ENCODE data around the gene ADGRA1.

Gene ADGRA1

DNA sequence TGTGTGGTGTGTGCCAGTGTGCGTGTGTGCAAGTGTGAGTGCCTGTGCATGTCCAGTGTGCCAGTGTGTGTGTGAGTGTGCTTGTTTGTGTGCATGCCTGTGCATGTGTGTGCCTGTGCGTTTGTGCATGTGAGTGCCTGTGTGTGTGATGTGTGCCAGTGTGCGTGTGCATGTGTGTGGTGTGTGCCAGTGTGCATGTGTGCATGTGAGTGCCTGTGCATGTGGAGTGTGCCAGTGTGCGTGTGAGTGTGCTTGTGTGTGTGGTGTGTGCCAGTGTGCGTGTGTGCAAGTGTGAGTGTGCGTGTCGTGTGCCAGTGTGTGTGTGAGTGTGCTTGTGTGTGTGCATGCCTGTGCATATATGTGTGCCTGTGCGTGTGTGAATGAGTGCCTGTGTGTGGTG, 33.8 kb downstream of the ADGRA1 start:
- no peak for DNase-seq (ENCODE audit: low read depth, low spot score)
- no peak overlapping the region for H3K4me3 ChIP-seq (ENCODE audit: low read length)

DNA sequence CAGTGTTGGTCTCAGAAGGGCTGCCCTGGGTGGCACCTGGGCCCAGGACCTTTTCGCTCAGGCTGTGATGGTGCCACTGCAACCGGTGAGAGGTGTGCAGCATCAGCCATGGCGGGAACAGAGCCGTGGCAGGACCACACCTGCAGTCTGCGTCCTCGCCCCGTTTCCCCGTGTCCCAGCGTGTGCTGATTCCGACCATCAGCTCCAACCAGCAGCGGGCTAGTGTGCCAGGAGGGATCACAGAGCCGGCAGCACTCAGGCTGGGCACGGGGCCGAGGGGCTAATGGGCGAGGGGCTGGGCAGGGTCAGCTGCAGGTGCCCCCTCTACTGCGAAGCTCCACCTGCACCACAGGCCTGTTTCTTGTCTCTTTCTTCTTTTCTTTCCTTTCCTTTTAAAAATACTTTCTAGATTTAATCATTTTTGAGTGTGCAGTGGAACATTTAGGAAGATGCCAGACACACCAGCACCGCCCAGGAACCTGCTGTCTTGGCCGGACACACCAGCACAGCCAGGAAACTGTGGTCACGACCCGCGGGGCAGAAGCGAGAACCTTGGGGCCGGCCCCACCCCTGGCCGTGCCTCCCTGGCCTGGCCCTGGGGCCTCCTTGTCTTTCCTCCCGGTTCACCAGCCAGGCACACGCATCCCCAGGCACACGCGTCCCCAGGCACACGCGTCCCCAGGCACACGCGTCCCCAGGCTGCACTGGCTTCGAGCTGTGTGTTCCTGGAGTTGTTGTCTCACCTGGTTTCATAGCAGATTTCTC, 34.6 kb downstream of the ADGRA1 start:
- no peak for DNase-seq (ENCODE audit: low read depth, low spot score)
- H3K4me3 ChIP-seq (ENCODE audit: low read length): no peak overlapping the region

DNA sequence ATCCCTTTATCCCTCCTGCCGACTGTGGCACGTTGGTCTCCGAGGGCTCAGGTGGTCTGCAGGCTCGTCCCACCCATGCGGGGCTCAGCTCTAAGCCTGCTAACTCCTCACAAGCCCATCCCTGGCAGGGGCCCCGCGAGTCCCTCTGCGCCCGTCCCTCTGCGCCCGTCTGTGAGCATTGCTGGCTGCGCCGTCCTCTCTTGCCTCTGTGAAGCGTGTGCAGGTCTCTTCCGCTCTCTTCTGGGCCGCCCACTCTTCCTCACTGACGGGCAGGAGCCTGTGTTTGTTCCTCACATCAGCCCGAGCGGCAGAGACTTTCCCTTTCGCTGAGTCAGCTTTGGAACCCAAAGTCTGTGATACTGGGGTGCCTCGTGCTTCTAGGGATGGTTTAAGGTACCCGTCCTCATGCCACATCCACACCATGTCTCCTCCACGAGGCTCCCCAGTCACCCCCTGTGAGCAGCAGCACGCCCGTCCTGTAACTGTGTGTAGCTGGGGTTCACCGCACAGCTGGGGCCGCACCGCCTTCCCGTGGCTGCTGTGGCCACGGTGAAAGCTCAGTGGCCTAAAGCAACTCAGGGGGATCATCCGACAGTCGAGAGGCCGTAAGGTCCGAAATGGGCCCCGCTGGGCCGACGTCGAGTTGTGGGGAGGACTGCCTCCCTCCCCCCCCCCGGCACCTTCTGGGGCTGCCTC, 35.5 kb downstream of the ADGRA1 start:
- DNase-seq (ENCODE audit: low read depth, low spot score): no peak
- no peak overlapping the region for H3K4me3 ChIP-seq (ENCODE audit: low read length)

- no peak for DNase-seq (ENCODE audit: low read depth, low spot score)
Observed at GRCh38 chr10:133123746-133124356, 36.1 kb downstream of the ADGRA1 start.

DNA sequence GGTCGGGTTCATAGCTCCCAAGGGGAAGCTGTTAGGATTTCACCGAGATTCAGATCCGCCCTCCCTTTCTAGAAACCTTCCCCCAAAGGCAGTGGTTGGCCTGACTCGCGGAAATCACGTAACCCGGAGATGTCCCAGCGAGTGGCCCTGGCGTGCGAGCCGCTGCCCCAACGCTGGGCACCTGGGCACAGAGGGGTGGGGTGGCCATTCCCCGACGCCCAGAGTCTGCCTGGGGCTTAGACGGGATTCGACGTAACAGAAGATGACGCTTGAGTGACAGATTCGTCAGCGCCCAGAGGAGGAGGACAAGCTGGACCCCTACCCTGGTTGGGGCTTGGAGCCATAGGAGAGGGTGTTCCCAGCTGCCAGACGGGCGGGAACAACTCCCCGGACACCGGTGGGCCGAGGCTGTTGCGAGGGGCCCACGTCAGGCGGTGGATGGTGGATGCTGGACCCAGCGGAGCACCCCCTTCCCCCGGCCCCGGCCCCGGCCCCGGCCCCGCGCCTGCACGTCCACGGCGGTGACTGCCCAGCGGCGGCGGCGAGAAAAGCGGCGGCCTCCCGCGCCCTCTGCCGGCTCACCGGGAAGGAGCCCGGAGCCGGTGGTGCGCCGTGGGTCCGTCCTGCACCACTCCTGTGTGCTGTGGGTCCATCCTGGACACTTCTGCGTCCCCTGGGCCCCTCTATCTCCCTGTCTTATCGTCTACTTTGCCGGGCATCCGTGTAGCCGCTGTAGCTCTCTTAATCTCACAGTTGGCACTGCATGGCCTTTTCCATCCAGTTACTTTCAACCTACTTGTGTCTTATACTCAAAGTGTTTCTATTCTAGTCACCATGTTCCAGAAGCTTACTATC, 36.9 kb downstream of the ADGRA1 start:
- H3K4me3 ChIP-seq (ENCODE audit: low read length): no peak overlapping the region
- no peak for DNase-seq (ENCODE audit: low read depth, low spot score)

More at GRCh38 chr10:133123746-133124356, 36.1 kb downstream of the ADGRA1 start:
- H3K4me3 ChIP-seq (ENCODE audit: low read length): no peak overlapping the region

GRCh38 chr10:133125901-133126300, 38.2 kb downstream of the ADGRA1 start:
- DNase-seq (ENCODE audit: low read depth, low spot score): no peak
- H3K4me3 ChIP-seq (ENCODE audit: low read length): no peak overlapping the region

DNA sequence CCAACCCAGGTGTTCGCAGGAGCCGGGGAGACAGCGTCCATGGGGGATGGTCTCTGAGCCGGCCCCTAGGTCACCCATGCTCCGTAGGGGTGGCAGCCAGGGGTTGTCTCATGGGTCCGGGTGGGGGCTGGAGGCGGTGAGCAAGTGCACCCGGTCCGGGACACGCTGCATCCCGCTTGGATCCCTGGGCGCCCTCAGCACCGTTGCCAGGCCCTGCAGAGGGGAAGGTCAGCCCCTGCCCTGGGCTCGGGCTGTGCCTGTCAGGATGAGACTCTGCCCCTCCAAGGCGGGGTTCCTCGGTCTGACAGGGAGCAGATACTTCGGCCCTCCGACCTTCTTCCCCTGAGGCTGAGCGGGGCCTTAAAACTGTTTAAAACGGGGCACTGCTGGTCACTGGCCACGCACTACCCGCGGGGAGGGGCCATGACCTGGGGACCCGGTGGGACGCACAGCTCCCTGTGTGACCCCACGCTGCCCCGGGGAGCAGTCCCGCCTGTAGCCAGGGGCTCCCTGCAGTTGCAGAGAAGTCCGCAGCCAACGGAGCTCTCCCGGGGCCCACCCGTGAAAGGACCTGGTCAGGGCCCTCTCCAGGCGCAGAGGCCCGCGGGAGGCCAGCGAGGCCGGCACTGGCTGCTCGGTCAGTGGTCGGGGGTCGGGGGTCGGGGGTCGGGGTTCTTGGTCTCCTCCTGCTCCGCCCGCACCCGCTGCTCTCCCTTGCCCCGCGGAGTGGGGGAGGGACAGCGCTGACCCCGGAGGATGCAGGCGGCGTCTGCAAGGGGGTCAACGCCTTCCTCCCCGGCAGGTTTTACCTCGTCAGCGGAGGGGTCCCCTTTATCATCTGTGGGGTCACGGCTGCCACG, 38.9 kb downstream of the ADGRA1 start:
- no peak overlapping the region for H3K4me3 ChIP-seq (ENCODE audit: low read length)
- DNase-seq (ENCODE audit: low read depth, low spot score): no peak

DNA sequence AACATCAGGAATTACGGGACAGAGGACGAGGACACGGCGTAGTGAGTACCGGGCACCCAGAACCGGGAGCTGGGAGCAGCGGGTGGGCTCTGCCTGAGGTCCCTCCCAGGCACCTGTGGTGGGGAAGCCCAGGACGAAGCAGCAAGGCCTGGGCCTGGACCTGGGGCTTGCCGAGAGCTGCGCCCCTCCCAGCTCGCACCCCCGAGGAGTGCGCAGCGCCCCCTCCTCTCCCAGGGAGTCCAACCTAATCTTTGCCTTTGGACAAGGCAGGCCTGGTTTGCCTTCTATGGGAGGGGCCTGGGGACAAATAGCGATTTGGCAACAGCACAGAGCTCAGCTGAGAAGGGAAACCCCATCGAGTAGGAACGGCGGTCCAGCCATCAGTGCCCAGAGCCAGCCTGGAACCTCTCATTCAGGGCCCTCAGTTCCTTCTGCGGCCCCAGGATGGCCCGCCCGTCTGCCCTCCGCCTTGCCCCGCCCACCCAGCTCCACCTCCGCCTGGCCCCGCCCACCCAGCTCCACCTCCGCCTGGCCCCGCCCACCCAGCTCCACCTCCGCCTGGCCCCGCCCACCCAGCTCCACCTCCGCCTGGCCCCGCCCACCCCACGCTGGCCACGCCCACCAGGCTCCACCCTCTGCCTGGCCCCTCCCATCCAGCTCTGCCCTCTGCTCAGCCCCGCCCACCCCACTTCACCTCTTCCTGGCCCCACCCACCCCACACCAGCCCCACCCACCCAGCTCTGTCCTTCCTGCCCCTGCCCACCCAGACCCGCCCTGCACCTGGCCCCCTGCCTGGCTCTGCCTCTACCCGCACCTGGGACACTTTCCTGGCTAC, 39.8 kb downstream of the ADGRA1 start:
- no peak for DNase-seq (ENCODE audit: low read depth, low spot score)

DNA sequence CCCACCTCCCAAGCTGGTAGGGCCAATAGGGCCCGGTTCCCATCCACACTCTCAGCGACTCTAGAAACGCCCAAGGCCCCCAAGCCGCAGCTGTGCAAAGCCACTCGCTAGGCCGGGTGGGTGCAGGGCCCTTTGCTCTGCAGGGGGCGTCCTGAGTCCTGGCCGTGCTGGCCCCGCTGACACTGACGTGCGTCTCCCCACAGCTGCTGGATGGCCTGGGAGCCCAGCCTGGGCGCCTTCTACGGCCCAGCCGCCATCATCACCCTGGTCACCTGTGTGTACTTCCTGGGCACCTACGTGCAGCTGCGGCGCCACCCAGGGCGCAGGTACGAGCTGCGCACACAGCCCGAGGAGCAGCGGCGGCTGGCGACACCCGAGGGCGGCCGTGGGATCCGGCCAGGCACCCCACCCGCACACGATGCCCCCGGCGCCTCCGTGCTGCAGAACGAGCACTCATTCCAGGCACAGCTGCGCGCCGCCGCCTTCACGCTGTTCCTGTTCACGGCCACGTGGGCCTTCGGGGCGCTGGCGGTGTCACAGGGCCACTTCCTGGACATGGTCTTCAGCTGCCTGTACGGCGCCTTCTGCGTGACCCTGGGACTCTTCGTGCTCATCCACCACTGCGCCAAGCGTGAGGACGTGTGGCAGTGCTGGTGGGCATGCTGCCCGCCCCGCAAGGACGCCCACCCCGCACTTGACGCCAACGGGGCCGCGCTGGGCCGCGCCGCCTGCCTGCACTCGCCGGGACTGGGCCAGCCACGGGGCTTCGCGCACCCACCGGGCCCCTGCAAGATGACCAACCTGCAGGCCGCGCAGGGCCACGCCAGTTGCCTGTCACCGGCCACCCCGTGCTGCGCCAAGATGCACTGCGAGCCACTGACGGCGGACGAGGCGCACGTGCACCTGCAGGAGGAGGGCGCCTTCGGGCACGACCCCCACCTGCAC, 40.7 kb downstream of the ADGRA1 start:
- no peak for DNase-seq (ENCODE audit: low read depth, low spot score)
- no peak overlapping the region for H3K4me3 ChIP-seq (ENCODE audit: low read length)

More for the DNA sequence above, 39.8 kb downstream of the ADGRA1 start:
- no peak overlapping the region for H3K4me3 ChIP-seq (ENCODE audit: low read length)

GRCh38 chr10:133129071-133129858, 41.5 kb downstream of the ADGRA1 start:
- H3K4me3 ChIP-seq (ENCODE audit: low read length): no peak overlapping the region
- no peak for DNase-seq (ENCODE audit: low read depth, low spot score)

DNA sequence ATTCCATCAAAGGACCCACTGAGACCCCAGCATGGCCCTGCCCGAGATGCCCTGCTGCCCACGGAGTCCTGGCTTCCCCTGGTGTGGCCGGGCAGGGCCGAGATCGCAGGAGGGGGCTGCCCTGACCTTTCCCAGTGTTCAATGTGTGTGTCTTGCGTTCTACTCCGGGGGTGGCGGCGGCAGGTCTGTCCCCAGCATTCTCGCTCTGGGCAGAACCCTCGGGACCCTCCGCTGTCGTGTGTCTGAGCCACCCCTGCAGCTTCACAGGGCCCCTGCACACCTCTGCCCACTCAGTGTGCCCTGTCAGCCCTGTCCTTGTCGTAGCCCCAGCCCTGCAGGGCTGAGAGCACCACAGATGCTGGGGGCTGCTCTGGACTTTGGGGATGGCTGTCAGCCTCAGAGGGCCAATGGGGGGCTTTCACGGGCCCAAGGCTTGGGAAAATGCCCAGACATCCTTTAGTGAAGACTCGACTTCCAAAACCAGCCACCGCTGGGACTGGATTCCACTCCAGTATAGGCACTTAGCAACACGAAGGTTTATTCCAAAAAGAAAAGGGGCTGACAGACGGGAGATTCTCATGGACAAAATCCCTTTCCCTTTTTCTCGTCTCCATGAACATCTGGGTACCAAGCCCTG, 42.3 kb downstream of the ADGRA1 start:
- no peak overlapping the region for H3K4me3 ChIP-seq (ENCODE audit: low read length)
- no peak for DNase-seq (ENCODE audit: low read depth, low spot score)

DNA sequence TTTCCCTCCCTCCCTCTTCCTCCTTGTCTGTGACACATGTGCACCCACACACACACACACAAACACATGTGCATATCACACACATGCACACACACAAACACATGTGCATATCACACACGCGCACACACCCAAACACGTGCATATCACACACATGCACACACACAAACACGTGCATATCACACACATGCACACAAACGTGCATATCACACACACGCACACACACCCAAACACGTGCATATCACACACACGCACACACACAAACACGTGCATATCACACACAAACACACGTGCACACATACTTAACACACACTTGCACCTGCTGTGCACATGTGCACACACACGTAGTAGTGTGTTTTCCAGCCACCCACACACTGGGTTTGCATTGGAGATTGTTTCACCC, 42.9 kb downstream of the ADGRA1 start:
- no peak for DNase-seq (ENCODE audit: low read depth, low spot score)
- no peak overlapping the region for H3K4me3 ChIP-seq (ENCODE audit: low read length)

DNA sequence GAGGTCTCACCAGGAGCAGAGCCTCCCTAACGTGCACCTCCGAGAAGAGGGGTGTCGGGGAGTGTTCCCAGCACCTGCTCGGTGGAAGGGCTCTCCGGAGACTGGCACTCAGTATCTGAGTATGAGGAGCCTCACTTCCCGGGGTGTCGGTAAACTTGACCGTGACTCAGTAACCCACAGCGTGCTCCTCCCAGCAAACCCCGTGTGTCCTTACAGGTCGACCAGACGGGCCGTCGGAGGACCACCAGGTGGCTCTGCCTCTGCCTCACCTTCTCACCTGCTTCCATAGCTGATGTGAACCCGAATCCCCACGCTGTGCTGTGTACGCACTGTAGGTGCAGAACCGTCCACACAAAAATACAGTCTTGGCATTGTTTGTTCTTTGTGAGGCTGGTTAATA, 43.3 kb downstream of the ADGRA1 start:
- no peak overlapping the region for H3K4me3 ChIP-seq (ENCODE audit: low read length)
- DNase-seq (ENCODE audit: low read depth, low spot score): no peak

- DNase-seq (ENCODE audit: low read depth, low spot score): no peak
- no peak overlapping the region for H3K4me3 ChIP-seq (ENCODE audit: low read length)
Observed at GRCh38 chr10:133131734-133132472, 44.2 kb downstream of the ADGRA1 start.
